RPMI7951 (cell line): Measurements from ENCODE around the gene HRCT1. TPM values are rescaled to one million over a fixed set of nuclear protein-coding genes. Genes with fewer than 3 reads are reported as not detected.
"Not testable (repeated sequence)": the region's sequence is repeated elsewhere in the genome, so short reads cannot be mapped to it uniquely, and the experiment has no call there.

Source experiments
- DNase-seq: peaks from one replicate; pipeline ENCODE4 v3.0.0-alpha.2; 2012; ENCODE audit warnings: low read depth
- total RNA-seq: library from RNA; depleted of rRNA; stranded (reverse); fragments of >200 nt; shearing (Covaris generic); gene quantifications from 2 replicates; pipeline ENCODE4 v1.2.3, GENCODE V29; 2014; rRNA removed

Gene HRCT1
- total RNA-seq, result 0.20 TPM in 1 of 2 replicates, not detected in the other

- peak; percentile 89 for DNase-seq
Observed at GRCh38 chr9:35905912-35906679, at the start of gene HRCT1. Gene HRCT1 (plus strand): TSS chr9:35906202. CDS start chr9:35906288, 86 bp downstream.

GRCh38 chr9:35856206-35856605 is 49.8 kb upstream of the HRCT1 start:
- no peak for DNase-seq

DNA sequence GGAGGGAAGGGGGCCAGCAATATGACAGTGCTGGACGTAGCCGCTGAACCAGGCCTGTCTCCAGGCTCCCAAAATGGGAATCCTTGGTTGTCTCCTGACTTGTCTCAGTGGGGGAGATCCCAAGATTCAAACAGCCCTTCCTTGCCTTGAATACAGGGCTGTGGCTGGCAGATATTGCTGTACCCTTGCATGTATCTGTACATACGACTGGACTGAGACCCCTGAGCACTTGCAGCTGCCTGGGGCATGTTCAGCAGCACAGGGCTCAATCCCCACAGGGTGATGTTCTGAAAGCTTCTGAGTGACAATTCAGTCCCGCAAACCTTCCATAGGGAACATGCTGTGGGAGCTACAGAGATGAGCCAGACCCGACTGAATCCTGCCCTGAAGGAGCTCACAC is 49.1 kb upstream of the HRCT1 start:
- DNase-seq, result no peak

DNA sequence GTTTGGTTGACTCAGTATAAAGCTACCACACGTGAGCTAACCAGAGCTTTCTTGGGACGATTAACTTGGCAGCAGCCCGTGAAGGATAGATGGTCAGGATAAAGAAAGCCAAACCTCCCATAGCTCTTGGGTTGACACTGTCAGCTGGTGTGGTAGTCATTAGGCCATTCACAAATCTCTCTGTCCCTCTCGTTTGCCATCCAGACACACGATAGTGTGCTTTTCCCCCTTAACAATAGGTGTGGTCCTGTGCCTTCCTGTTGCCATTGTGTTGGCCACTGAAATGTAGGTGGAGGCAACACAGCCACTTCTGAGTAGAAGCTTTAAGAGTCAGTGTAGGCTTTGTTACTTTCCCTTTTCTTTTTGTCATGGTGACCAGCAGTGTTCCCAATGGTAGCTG is 47.5 kb upstream of the HRCT1 start:
- no peak for DNase-seq

DNA sequence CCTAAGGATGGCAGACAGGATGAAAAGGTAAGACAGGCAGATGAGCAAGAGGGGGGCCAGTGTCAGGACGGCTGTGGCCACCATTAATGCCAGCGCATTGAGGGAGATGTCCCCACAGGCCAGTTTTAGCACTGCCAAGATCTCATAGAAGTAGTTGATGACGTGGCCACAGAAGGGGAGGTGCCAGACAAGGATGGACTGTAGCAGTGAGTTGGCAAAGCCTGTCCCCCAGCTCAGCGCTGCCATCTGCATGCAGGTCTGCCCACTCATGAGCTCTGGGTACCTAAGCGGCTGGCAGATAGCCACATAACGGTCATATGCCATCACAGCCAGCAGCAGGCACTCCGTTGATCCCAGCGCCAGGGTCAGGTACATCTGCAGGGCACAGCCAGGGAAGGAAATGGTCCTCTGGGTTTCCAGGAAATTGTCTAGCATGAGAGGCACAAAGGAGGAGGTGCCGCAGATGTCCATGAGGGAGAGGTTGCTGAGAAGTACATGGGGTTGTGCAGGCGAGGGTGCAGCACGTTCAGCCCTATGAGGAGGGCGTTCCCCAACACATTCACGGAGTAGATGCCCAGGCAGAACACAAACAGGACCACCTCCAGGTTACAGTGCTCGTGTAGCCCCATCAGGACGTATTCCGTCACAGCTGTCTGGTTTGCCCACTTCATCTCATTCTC is 46.6 kb upstream of the HRCT1 start:
- peak; percentile 52 for DNase-seq

DNA sequence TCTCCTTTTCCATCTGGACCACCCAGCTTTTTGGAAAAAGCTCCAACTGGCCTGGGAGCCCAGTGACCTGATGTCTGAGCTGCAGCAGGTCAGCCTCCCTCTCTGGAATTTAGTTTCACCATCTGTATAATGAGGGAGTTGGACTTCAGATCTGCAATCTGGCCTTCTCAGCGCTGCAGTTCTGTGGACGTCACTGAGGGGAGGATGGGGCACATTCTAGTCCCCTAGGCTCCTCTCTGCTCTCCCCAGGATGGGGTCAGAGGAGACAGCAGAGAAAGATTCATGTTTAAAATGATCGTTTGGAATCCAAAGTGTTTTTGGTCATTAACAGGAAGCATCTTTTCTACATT is 46.0 kb upstream of the HRCT1 start:
- DNase-seq, result no peak

- DNase-seq, result no peak
Observed at GRCh38 chr9:35861161-35861897, 44.7 kb upstream of the HRCT1 start.

DNA sequence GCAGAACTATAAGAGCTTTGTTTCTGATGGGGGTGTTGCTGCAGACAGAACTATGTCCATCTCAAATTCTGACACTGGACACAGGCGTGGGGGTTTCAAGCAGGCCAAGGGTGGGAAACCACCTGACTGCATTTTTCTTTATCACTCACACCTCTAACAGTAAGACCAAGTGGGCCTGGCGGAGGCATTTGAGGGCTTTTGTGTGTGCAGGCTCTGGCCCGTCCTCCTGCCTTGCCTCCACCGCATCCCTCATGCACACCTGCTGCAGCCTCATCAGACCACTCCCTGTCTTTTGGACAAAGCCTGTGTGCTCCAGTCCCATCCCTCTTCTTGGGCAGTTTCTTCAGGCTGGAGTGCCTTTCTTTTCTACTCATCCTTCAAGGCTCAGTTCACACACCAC is 43.7 kb upstream of the HRCT1 start:
- DNase-seq, result no peak

GRCh38 chr9:35863583-35863982 is 42.4 kb upstream of the HRCT1 start:
- DNase-seq, result no peak

DNA sequence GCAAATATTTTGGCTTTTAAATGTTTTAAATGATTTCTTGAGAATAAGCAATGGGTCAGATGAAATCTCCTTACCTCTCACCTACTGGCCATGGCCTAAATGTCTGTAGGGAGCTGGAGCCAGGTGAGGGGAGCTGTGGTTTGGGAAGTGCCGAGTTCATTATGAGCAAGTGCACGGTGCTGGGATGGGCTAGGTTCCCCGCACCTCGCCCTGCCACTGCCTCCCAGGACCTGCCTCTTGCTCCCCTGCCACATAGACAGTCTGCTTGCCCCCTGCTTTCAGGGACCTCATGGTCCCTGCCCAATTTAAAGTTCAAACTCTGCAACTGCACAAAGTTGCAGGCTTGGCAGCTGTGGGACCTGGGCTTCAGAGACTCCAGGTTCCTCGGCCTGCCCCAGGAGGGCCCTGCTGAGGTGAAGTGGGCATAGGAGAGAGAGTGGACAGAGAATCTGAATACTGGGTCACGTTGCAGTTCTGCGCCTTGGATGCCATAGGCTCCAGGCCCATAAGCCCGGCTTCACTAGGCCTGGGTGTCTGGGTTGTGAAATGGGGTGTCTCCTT is 41.2 kb upstream of the HRCT1 start:
- DNase-seq, result no peak

GRCh38 chr9:35867538-35867937 is 38.5 kb upstream of the HRCT1 start:
- no peak for DNase-seq

DNA sequence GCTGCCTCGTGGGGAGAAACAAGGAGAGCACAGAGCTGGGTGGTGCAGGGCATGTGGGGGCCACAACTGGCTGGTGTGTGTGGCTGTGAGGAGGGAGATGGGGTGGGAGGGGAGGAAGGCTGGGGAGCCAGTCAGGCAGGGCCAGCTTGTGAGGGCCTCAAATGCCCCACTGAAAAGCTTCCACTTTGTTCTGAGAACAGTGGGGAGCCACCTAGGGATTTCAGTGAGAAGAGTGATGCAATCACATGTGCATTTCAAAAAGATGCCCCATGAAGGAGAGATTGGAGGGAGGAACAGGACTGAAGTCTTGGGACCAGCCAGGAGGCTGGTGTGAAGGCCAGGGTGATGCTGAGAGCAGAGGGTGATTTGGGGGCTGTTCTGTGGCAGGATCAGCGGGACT is 37.1 kb upstream of the HRCT1 start:
- DNase-seq, result no peak

GRCh38 chr9:35869621-35870216 is 36.3 kb upstream of the HRCT1 start:
- DNase-seq, result no peak

GRCh38 chr9:35870351-35870923 is 35.6 kb upstream of the HRCT1 start, which contains the start of gene OR13J1:
Gene OR13J1 (minus strand): TSS chr9:35870401. CDS start chr9:35870401, 0 bp downstream.
- no peak for DNase-seq

DNA sequence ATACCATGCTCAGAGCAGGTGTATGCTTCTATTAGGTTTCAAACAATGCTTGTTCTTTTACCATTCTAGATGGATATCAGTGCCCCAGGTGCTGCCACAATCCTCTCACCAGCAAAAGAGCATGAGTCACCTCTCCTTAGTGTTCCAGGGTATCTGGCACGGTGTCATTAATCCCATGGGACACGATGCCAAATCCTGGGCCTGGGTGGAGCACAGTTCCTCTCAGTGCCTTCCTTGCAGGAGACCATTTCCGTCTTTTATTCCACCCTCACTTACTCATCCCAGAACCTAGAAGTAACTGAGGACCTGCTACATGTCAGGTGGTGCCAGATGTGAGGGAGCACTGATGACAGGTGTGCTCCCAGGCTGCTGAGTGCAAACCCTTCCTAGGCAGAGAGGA is 34.5 kb upstream of the HRCT1 start:
- DNase-seq, result peak; percentile 61

GRCh38 chr9:35872505-35872904 is 33.5 kb upstream of the HRCT1 start:
- no peak for DNase-seq

- DNase-seq, result peak; percentile 64
Observed at GRCh38 chr9:35882263-35882848, 23.6 kb upstream of the HRCT1 start.

DNA sequence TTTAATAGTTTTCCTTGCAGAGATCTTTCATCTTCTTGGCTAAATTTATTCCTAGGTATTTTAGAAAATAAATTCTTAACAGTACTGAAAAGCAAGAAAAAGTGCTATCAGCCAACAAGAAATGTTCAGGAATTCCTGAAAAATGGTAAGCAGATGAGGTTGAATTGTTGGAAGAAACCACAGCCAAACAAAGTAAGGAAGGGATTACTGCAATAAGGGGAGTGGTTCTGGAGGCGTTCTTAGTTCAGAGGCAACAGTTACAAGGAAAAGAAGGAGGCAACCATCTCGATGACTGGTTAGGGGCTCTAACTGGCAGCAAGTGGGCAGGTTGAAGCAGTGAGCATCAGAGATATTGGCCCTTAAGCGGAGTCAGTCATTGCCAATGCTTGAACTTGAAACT is 23.0 kb upstream of the HRCT1 start:
- DNase-seq, result no peak

- DNase-seq, result not testable (repeated sequence)
Observed at GRCh38 chr9:35884908-35885307, 21.1 kb upstream of the HRCT1 start.

GRCh38 chr9:35891646-35892045 is 14.4 kb upstream of the HRCT1 start:
- no peak for DNase-seq

- no peak for DNase-seq
Observed at GRCh38 chr9:35892051-35892450, 14.0 kb upstream of the HRCT1 start.
